Hair follicular keratinocyte (primary cell): ENCODE data around the gene ARL3. TPM values are rescaled to one million over a fixed set of nuclear protein-coding genes. Genes with fewer than 3 reads are reported as not detected.

Experiments used
- total RNA-seq: library from RNA; depleted of rRNA; stranded (reverse); fragments of >200 nt; gene quantifications from 2 replicates; pipeline ENCODE4 v1.2.3, GENCODE V29; 2015

ARL3 gene
- 3.5 and 5.2 TPM in 2 replicates for total RNA-seq

GRCh38 chr10:102713814-102714620, at the start of gene ARL3:
Gene ARL3, minus strand, starts transcription at chr10:102714397. Its CDS starts 122 bp downstream, at chr10:102714275.

GRCh38 chr10:102743588-102744373, 29.6 kb upstream of the ARL3 start, which contains the start of gene WBP1L:
Gene WBP1L, plus strand, starts transcription at chr10:102743948. Its CDS starts 106 bp downstream, at chr10:102744054.

GRCh38 chr10:102714621-102715455, 641 bp upstream of the ARL3 start, which contains the start of gene SFXN2:
Gene SFXN2, plus strand, starts transcription at chr10:102714636. Its CDS starts 12,001 bp downstream, at chr10:102726637.

GRCh38 chr10:102644066-102644645, 70.0 kb downstream of the ARL3 start, which contains the start of gene TRIM8:
Gene TRIM8, plus strand, starts transcription at chr10:102644479. Its CDS starts 139 bp downstream, at chr10:102644618.

Other genes starting within 250 kb of the ARL3 start
- 109 and 125 TPM in 2 replicates for gene ACTR1A, start 211.7 kb downstream of the ARL3 start, total RNA-seq
- gene SUFU, start 210.4 kb downstream of the ARL3 start, total RNA-seq: 3.2 and 3.4 TPM in 2 replicates
- 81.1 and 125 TPM in 2 replicates for gene TRIM8, start 69.9 kb downstream of the ARL3 start, total RNA-seq
- 5.6 and 6.0 TPM in 2 replicates for gene SFXN2, start 239 bp upstream of the ARL3 start, total RNA-seq
- 32.1 and 33.8 TPM in 2 replicates for gene WBP1L, start 29.6 kb upstream of the ARL3 start, total RNA-seq
- gene CYP17A1, start 123.0 kb upstream of the ARL3 start, total RNA-seq: not detected in 2 replicates
- gene BORCS7, start 139.9 kb upstream of the ARL3 start, total RNA-seq: 8.2 and 12.0 TPM in 2 replicates
- gene AS3MT, start 155.1 kb upstream of the ARL3 start, total RNA-seq: 3.2 and 3.6 TPM in 2 replicates
- 1.9 and 2.6 TPM in 2 replicates for gene CNNM2, start 203.9 kb upstream of the ARL3 start, total RNA-seq